ENCODE results near the gene HOXD11. TPM values are rescaled to one million over a fixed set of nuclear protein-coding genes. Genes with fewer than 3 reads are reported as not detected.

Gene HOXD11
- total RNA-seq, 1 donor: not detected

- DNase-seq (ENCODE audit: insufficient read length, low spot score, missing footprints): peak; percentile 94
- peak; percentile 89 for TF ChIP-seq CTCF (IDR thresholded peaks at IDR 0.05; ENCODE audit: extremely low read depth, low read depth, low read length)
- H3K79me2 ChIP-seq (ENCODE audit: insufficient read depth, low read length): no peaks in the 10 kb centered on the region
- no peaks in the 10 kb centered on the region for H3K9me3 ChIP-seq (ENCODE audit: low read depth, low read length)
- H3K36me3 ChIP-seq (ENCODE audit: insufficient read depth, low read length): peaks cover 1% of the 10 kb centered on the region
- peaks cover 26% of the 10 kb centered on the region for H3K4me1 ChIP-seq (ENCODE audit: insufficient read depth, low read length)
- H4K20me1 ChIP-seq (ENCODE audit: insufficient read depth, low read length): no peaks in the 10 kb centered on the region
- H2AFZ ChIP-seq (ENCODE audit: low read length): no peak overlapping the region
- H3K4me3 ChIP-seq (ENCODE audit: insufficient read depth, low read length): peak overlapping the region; percentile 24
- peaks cover 23% of the 10 kb centered on the region for H3K27me3 ChIP-seq (ENCODE audit: insufficient read depth, low read length)
- peak overlapping the region; percentile 94 for H3K4me2 ChIP-seq (ENCODE audit: insufficient read depth, low read length)
- no peak overlapping the region for H3K27ac ChIP-seq (ENCODE audit: low read depth, low read length)
Measured at GRCh38 chr2:176126929-176127773, 20.1 kb downstream of the HOXD11 start.

DNA sequence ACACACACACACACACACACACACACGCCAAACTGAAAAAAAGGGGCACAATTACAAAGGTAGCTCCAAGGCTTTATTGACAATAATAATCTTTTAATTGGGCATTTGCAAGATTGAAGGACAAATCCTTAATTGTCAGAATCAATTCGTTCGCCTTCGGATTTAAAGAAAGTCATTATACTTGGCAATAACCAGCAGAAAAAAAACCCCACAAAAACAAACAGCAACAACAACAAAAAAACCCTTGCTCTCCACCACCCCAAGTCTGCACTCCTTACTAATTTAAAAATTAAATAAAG lies 20.6 kb downstream of the HOXD11 start:
- no peak for DNase-seq (ENCODE audit: insufficient read length, low spot score, missing footprints)
- Histone ChIP-seq H3K79me2 (ENCODE audit: insufficient read depth, low read length) (no peaks in the 10 kb centered on the region), H2AFZ (ENCODE audit: low read length) (no peak overlapping the region), H3K36me3 (ENCODE audit: insufficient read depth, low read length) (peaks cover 5% of the 10 kb centered on the region), H3K4me2 (ENCODE audit: insufficient read depth, low read length) (peak overlapping the region; percentile 94), H3K9me3 (ENCODE audit: low read depth, low read length) (no peaks in the 10 kb centered on the region), H4K20me1 (ENCODE audit: insufficient read depth, low read length) (no peaks in the 10 kb centered on the region), H3K4me3 (ENCODE audit: insufficient read depth, low read length) (no peak overlapping the region), H3K4me1 (ENCODE audit: insufficient read depth, low read length) (peaks cover 20% of the 10 kb centered on the region), H3K27ac (ENCODE audit: low read depth, low read length) (no peak overlapping the region), H3K27me3 (ENCODE audit: insufficient read depth, low read length) (peaks cover 17% of the 10 kb centered on the region)
- no peak for TF ChIP-seq CTCF (IDR thresholded peaks at IDR 0.05; ENCODE audit: extremely low read depth, low read depth, low read length)

GRCh38 chr2:176128172-176128981 lies 21.3 kb downstream of the HOXD11 start:
- Histone ChIP-seq H3K79me2 (ENCODE audit: insufficient read depth, low read length) (no peaks in the 10 kb centered on the region), H4K20me1 (ENCODE audit: insufficient read depth, low read length) (no peaks in the 10 kb centered on the region), H3K27me3 (ENCODE audit: insufficient read depth, low read length) (peaks cover 12% of the 10 kb centered on the region), H3K27ac (ENCODE audit: low read depth, low read length) (peak overlapping the region; percentile 58), H3K4me3 (ENCODE audit: insufficient read depth, low read length) (peak overlapping the region; percentile 78), H2AFZ (ENCODE audit: low read length) (peak overlapping the region; percentile 90), H3K4me1 (ENCODE audit: insufficient read depth, low read length) (peaks cover 20% of the 10 kb centered on the region), H3K4me2 (ENCODE audit: insufficient read depth, low read length) (peak overlapping the region; percentile 94), H3K36me3 (ENCODE audit: insufficient read depth, low read length) (peaks cover 5% of the 10 kb centered on the region), H3K9me3 (ENCODE audit: low read depth, low read length) (no peaks in the 10 kb centered on the region)
- no peak for TF ChIP-seq CTCF (IDR thresholded peaks at IDR 0.05; ENCODE audit: extremely low read depth, low read depth, low read length)
- peak; percentile 61 for DNase-seq (ENCODE audit: insufficient read length, low spot score, missing footprints)
